MM.1S (cell line): ENCODE data around the gene NRXN3.

Experiments
- DNase-seq: peaks from one replicate; pipeline ENCODE4 v3.0.0-alpha.2; 2015
- H2AFZ ChIP-seq: fragments of 300-600 bp; sonication (generic); 2 replicates; pipeline ENCODE4 v1.6.0; 2016; ENCODE audit warnings: antibody characterized with exemption, low read length
- H3F3A ChIP-seq: fragments of 300-600 bp; sonication (generic); 2 replicates; pipeline ENCODE4 v1.6.1; 2016; ENCODE audit warnings: mild to moderate bottlenecking, antibody characterized with exemption, low read length, moderate library complexity, mixed read lengths; ENCODE audit not compliant: insufficient read depth
- H3K27ac ChIP-seq: fragments of 300-600 bp; sonication (generic); 2 replicates; pipeline ENCODE4 v1.5.1; 2016; ENCODE audit warnings: mild to moderate bottlenecking, low read length
- H3K27me3 ChIP-seq: fragments of 300-600 bp; sonication (generic); replicated peaks from 2 replicates; pipeline ENCODE4 v1.6.0; 2016; ENCODE audit warnings: low read length; ENCODE audit not compliant: insufficient read depth
- H3K36me3 ChIP-seq: fragments of 300-600 bp; sonication (generic); replicated peaks from 2 replicates; pipeline ENCODE4 v1.6.1; 2016; ENCODE audit warnings: mild to moderate bottlenecking, low read length, mixed read lengths; ENCODE audit not compliant: insufficient read depth
- H3K4me1 ChIP-seq: fragments of 300-600 bp; sonication (generic); 2 replicates; pipeline ENCODE4 v1.6.1; 2016; ENCODE audit warnings: low read length, mixed read lengths
- H3K4me2 ChIP-seq: fragments of 300-600 bp; sonication (generic); 2 replicates; pipeline ENCODE4 v1.6.0; 2016; ENCODE audit warnings: low read depth, low read length
- H3K4me3 ChIP-seq: fragments of 300-600 bp; sonication (generic); 2 replicates; pipeline ENCODE4 v1.5.1; 2016; ENCODE audit warnings: low read length, mixed read lengths
- H3K79me2 ChIP-seq: fragments of 300-600 bp; sonication (generic); 2 replicates; pipeline ENCODE4 v1.6.1; 2016; ENCODE audit warnings: mixed run types, low read length, mixed read lengths
- H3K9ac ChIP-seq: fragments of 300-600 bp; sonication (generic); 2 replicates; pipeline ENCODE4 v1.6.1; 2016; ENCODE audit warnings: low read length, mixed read lengths
- H3K9me2 ChIP-seq: fragments of 300-600 bp; sonication (generic); replicated peaks from 2 replicates; pipeline ENCODE4 v1.6.1; 2016; ENCODE audit warnings: mild to moderate bottlenecking, low read length, mixed read lengths; ENCODE audit not compliant: insufficient read depth
- H3K9me3 ChIP-seq: fragments of 300-600 bp; sonication (generic); replicated peaks from 2 replicates; pipeline ENCODE4 v1.6.1; 2016; ENCODE audit warnings: mild to moderate bottlenecking, low read length, mixed read lengths; ENCODE audit not compliant: insufficient read depth
- H4K20me1 ChIP-seq: fragments of 300-600 bp; sonication (generic); 2 replicates; pipeline ENCODE4 v1.6.1; 2016; ENCODE audit warnings: mild to moderate bottlenecking, low read length, moderate library complexity, mixed read lengths; ENCODE audit not compliant: insufficient read depth
- EZH2 ChIP-seq: fragments of 300-600 bp; sonication (generic); optimal IDR thresholded peaks from 2 replicates; pipeline ENCODE3; 2017; ENCODE audit warnings: low read depth, mild to moderate bottlenecking, antibody characterized with exemption, low read length, mixed read lengths
- EZH2phosphoT487 ChIP-seq: fragments of 300-600 bp; sonication (generic); IDR thresholded peaks from 2 replicates; pipeline ENCODE4 v1.6.1; 2018; ENCODE audit warnings: antibody characterized with exemption, low read length
- TF ChIP-seq, protein P1 (sequence below): fragments of 300-600 bp; sonication (generic); IDR thresholded peaks from 2 replicates; pipeline ENCODE4 v1.5.1; 2016; ENCODE audit warnings: antibody characterized with exemption, low read length, mixed read lengths

The NRXN3 gene

DNA sequence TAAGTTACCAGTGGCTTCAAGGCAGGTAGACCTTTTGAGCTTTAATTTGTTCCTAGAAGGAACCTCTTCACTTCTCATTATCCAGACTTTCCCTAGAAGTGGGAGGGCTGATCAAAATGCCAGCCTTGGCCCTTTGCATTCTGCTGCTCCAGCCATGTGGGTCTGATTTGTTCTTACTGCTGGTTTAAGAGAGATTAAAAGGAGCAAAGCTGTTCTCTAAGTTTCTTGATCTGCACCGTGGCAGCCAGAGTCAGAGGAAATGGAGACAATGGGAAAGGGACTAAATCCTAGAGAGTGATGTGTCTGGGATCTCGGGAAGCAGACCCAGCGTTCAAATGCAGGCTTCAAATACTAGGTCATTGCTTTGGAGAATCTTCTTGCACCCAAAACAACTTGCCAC lies 1281.4 kb downstream of the NRXN3 start:
- Histone ChIP-seq H3K9me2 (no peaks in the 10 kb centered on the region), H3K36me3 (no peaks in the 10 kb centered on the region), H3K9ac (no peak overlapping the region), H3K27ac (no peak overlapping the region), H3F3A (no peaks in the 10 kb centered on the region), H3K4me2 (no peak overlapping the region), H3K4me3 (no peak overlapping the region), H4K20me1 (no peaks in the 10 kb centered on the region), H3K9me3 (no peaks in the 10 kb centered on the region), H3K79me2 (no peaks in the 10 kb centered on the region), H3K4me1 (no peaks in the 10 kb centered on the region), H2AFZ (no peak overlapping the region), H3K27me3 (no peaks in the 10 kb centered on the region)
- no peak for DNase-seq
- TF ChIP-seq EZH2phosphoT487 (no peak), EZH2 (no peak)
- TF ChIP-seq, protein P1, sequence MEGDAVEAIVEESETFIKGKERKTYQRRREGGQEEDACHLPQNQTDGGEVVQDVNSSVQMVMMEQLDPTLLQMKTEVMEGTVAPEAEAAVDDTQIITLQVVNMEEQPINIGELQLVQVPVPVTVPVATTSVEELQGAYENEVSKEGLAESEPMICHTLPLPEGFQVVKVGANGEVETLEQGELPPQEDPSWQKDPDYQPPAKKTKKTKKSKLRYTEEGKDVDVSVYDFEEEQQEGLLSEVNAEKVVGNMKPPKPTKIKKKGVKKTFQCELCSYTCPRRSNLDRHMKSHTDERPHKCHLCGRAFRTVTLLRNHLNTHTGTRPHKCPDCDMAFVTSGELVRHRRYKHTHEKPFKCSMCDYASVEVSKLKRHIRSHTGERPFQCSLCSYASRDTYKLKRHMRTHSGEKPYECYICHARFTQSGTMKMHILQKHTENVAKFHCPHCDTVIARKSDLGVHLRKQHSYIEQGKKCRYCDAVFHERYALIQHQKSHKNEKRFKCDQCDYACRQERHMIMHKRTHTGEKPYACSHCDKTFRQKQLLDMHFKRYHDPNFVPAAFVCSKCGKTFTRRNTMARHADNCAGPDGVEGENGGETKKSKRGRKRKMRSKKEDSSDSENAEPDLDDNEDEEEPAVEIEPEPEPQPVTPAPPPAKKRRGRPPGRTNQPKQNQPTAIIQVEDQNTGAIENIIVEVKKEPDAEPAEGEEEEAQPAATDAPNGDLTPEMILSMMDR = no peak

DNA sequence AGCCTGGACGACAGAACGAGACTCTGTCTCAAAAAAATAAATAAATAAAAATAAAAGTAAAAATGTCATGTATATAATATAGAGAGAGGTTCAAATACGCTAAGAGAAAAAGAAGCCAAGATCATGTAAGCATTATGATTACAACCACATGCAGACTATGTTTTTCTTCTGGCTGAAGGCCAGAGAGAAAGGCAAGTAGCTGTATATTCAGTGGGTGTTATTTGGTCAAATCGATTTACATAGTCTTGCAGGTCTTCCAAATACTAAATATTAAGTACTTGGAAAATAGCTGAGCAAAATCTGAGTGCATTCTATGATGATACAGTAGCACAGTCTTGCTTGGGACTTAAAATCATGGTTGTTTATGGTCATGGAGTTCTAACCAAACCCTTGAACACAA lies 1283.1 kb downstream of the NRXN3 start:
- no peaks in the 10 kb centered on the region for H3K4me1 ChIP-seq
- H3K9me3 ChIP-seq = no peaks in the 10 kb centered on the region
- H3K9me2 ChIP-seq = no peaks in the 10 kb centered on the region
- no peak overlapping the region for H3K9ac ChIP-seq
- no peak overlapping the region for H2AFZ ChIP-seq
- H3K4me2 ChIP-seq = no peak overlapping the region
- no peaks in the 10 kb centered on the region for H3K79me2 ChIP-seq
- TF ChIP-seq EZH2 (no peak), EZH2phosphoT487 (no peak)
- TF ChIP-seq, protein P1 = no peak
- H3K27ac ChIP-seq = no peak overlapping the region
- no peaks in the 10 kb centered on the region for H3K36me3 ChIP-seq
- H4K20me1 ChIP-seq = no peaks in the 10 kb centered on the region
- H3K4me3 ChIP-seq = no peak overlapping the region
- DNase-seq = no peak
- no peaks in the 10 kb centered on the region for H3F3A ChIP-seq
- no peaks in the 10 kb centered on the region for H3K27me3 ChIP-seq

DNA sequence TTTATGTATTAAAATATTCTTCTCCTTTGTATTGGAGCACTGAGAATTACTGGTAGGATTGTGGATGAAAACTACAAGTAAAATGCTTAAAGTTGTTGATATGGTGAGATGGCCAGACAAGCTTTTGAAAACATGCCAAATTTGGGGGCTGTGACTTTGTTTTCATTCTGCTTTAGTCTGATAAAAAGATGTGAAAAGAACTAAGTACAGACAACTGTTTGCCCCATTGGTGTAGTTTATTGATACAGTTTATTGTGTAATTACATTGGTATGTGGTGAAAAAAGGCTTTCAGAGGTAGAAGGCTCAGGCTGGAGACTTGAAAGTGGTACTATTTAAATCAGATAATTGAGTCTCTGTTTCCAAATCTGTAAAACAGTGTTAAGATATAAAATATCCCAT lies 1294.3 kb downstream of the NRXN3 start:
- H2AFZ ChIP-seq = no peak overlapping the region
- H3K9me3 ChIP-seq = no peaks in the 10 kb centered on the region
- no peak overlapping the region for H3K27ac ChIP-seq
- no peaks in the 10 kb centered on the region for H3K4me1 ChIP-seq
- no peaks in the 10 kb centered on the region for H3K9me2 ChIP-seq
- H3K9ac ChIP-seq = no peak overlapping the region
- H3K4me3 ChIP-seq = no peak overlapping the region
- no peaks in the 10 kb centered on the region for H3K79me2 ChIP-seq
- H3K4me2 ChIP-seq = no peak overlapping the region
- H4K20me1 ChIP-seq = no peaks in the 10 kb centered on the region
- no peaks in the 10 kb centered on the region for H3F3A ChIP-seq
- no peaks in the 10 kb centered on the region for H3K36me3 ChIP-seq
- TF ChIP-seq, protein P1 = no peak
- TF ChIP-seq EZH2 (no peak), EZH2phosphoT487 (no peak)
- H3K27me3 ChIP-seq = no peaks in the 10 kb centered on the region
- no peak for DNase-seq
